ENCODE results near the gene JMJD8.

GRCh38 chr16:715477-716199 is 31.5 kb upstream of the JMJD8 start:
- TF ChIP-seq CTCF (optimal IDR thresholded peaks at IDR 0.05 in 1 of 3, IDR thresholded peaks at IDR 0.05 in 1 of 3, conservative IDR thresholded peaks at IDR 0.05 in 1 of 3; ENCODE audit: extremely low read depth in 1 of 3, insufficient read depth in 2 of 3, low read length in 3 of 3), result peak in 1 of 3 experiments; percentile 38
- TF ChIP-seq EZH2 (IDR thresholded peaks at IDR 0.05; ENCODE audit: low read length), result no peak

Measured in keratinocyte (primary cell).